ENCODE measurements around the gene GCK.

Gene GCK

DNA sequence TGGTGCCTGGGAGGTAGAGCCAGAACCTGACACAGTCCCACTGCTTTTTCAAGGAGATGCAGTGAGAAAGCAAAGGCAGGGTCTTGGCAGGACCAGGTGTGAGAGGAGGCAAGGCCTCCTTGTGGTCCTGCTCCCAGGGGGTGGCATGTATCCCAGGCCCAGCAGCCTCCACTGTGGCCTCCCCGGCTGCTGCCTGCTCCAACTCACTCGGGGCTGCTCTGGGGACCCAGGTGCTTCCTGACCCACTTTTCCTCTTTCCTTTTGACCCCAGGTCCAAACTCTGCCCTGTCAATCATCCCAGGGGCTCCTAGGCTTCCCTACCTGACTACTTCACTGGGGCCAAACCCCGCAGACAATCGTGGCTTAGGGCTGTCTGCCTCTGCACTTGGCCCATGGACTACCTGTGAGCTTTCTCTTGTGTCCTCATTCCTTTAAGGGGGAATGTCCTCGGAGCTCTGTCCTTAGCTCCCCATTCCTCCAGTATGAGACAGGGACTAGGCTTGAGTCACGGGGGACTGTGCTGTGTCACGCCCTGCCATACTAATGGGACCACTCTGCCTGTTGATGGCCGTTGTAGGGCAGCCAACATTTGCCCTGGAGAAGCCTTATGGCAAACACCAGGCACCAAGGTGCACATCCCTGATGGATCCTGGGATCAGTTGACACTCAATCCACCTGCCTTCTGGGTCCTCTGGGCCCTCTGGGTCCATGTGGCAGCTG, 86.2 kb downstream of the GCK start:
- DNase-seq: no peak

DNA sequence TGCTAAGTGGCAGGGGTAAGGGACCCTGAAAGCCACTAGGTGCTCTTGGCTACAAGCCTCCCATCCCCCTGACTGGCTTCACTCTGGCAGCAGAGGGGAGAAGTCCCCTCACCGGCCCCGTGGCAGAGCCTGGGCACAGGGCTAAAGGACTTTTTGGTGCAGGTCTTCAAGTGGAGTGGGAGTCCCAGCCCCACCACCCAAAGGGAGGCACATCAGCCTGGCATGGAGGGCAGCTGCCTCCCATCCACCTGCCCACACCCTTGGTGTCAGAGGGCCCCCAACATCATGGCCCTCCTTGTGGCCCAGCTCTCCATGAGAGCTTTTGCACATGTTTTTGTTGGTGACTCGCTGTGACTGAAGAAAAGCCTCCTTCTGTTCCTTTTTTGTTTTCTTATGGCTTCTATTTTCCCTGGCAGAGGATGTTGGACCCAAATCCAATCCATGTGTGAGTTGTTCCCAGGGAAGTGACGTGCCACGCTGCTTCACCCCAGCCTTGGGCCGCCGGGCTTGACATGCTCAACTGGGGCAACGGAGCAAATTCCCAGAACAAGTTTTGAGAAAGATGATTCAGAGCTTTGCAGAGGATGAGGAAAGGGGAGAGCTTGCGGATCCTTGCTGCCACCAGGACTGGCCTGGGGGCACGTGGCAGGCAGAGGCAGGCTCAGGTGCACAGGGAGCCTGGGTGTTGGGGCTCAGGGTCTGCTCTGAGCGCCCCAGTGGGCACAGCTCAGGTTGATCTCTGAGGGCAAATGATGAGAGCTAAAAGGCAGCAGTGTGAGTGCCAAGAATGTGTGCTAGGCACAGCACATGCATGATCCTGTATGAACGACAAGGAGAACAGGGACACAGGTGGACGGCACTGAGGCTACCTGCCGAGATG, 87.0 kb downstream of the GCK start:
- DNase-seq: no peak

DNA sequence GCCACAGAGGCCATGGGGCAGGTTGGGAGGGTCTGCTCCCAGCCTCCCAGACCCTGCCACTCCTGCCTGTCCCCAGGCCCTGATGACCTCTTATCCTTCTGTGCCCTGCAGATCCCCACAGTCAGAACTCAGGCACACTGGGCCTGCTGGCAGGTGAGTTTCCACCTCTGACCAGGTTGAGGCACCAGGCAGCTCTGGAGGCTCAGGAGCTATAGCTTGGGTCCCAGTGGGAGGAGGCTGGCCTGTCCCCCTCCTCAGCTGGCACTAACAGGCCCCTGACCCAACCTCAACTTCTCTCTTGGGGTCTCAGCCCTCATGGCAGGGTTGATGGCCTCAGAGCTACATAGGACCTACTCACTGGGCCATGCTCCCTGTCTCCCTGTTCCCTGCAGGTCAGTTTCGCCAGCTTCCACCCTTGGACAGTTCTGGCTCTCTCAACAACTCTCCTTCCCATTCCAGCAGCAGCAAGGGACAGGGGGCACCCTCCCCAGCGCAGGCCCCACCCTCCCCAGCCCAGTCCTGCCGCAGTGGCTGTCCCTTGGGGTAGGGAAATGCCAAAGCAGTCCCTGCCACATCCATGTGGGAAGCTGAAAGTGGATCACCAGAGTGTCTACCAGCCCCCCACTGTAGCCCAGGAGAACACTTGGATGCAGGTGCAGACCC, 87.8 kb downstream of the GCK start:
- no peak for DNase-seq

DNA sequence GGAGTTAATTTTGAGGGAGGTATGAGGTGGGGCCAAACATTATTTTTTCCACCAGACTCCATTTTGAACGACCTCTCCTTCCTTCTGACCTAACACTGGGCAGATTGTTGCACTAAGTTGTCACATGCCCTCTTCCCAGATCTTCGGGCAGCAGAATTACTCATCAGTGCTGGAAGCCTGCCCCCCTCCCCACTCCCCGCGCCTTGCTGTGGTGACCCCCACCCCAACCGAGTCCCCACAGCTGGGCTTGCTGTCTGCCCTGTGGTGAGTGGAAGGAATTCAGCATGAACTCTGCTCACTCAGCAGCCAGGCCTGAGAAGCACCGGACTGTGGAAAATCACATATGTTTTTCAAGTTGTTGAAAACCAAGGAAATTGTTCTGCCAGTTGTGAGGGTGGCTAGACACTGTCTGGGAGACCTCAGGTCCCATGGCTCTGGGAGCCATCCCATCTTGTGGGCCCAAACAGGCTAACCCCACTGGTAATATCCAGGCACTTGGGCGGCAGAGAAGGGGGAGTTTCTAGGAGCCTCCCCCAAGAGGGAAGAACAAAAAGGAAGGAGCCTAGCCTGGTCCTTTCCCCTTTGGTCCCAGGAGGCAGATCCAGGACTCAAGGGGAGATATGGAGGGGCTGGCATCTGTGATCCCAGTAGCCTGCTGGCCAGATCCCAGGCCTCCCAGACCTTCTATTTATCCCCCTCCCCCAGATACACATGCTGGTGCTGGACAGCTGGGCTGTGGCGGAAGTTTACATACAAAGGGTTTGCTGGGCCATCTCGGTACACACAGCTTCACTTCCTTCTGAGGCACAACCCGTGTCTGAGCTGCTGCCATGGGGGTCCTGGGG, 88.6 kb downstream of the GCK start:
- DNase-seq: no peak

DNA sequence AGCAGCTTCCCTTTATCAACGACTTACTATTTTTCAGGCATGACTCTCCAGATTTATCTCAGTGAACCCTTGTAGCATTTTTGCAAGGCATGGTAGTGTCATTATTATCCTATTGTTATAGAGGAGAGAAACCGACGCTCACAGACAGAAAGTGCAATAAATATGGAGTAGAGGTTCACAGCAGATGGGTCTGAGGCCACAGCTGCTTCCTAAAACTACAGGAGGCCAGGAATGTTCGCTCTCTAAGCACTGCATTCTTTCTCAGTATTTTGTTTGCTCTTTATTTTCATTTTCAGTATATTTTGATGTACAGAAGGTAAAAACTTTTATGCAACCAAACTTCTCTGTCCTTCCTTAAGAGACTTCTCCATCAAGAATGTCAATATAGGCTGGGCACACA, 89.6 kb downstream of the GCK start:
- no peak for DNase-seq

DNA sequence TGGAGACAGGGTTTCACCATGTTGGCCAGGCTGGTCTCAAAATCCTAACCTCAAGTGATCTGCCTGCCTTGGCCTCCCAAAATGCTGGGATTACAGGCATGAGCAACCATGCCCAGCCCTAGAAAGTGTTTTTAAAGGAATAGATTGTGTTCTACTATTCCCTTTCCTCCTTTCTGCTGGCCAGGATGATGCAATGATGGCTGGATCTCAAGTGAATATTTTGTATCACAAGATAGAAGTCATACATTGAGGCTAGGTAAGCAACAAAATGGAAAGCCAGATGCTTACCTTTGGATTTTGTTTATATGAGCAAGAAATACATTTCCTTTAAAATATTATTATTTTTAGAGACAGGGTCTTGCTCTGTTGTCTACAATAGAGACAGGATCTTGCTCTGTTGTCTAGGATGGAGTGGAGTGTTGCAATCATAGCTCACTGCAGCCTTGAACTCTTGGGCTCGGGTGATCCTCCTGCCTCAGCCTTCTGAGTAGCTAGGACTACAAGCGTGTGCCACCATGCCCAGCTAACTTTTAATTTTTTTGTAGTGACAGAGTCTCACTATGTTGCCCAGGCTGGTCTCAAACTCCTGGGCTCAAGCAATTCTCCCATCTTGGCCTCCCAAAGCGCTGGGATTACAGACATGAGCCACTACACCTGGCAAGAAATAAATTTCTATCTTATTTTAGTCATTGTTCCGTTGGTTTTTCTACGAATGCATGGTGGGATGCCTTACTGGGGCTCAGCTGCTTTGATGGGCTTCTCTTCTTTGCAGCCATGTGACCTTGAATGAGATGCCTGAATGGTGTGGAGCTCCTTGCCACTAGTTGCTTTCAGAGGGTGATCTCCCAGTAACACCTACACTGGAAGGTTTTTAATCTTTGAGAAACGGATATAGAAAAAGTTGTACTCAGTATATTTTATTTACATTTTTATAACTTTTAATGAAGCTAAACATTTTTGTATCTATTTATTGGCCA, 90.9 kb downstream of the GCK start:
- no peak for DNase-seq

DNA sequence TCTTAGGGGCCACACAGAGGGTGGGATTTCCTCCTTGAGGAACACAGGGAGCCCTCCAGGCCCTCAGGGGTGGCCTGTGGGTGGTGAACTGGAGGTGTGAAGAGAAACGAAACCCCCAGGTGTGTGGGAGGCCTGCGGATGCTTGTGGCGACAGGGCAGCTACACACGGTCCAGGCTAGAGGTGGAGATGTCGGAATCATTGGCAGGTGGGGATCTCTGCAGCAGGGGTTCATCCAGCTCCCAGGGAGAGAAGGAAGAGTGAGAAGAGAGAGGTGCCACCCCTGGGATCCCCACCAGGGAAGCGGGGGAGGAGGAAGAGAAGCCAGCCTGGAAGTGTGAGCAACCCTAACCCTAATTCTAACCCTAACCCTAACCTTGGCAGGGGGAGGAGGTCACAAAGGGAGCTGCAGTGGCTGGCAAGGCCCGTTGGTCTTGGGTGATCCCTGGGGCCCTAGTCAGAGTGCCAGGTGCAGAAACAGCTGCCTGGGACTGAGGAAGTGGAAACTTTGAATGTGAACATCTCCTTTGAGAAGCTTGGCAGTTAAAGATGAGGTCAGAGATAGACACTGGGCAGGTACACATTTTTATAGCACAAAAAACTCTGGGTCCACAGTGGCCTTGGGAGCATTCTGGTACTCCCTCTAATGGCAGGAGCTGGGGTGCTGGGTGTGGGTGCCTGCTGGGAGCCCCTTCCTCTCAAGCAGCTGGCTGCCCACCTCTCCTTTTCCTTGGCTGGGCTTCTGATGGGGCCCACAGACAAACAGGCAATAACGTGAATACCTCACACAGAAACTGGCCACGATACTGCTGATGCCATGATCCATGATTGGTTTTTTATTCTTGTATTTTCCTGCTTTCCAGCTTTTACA, 91.9 kb downstream of the GCK start:
- DNase-seq: no peak

DNA sequence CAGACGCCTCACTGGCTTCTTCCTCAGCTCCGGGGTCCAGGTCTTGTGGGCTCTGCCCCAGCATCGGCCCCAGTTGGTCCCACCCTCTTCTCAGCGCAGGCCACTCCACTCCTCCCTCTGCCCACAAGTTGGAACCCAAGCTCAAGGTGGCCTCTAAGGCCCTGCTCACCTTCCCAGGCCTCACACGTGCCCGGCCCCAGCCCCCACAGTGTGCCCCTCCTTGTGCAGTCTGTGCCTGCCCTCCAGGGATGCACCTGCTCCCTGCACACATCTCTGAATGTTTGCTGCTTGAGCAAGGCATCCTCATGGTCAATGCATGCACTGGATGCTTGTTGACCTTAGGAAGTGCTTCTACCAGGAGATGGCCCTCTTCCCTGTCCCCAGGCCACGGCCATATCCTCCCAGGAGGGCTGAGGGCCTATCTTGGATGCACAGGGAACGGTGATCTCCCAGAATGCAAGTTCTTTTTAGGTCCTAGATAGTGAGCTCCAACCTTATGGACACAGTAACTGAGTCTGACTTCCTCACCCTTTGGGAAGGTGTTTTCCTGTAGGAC, 92.8 kb downstream of the GCK start:
- no peak for DNase-seq

DNA sequence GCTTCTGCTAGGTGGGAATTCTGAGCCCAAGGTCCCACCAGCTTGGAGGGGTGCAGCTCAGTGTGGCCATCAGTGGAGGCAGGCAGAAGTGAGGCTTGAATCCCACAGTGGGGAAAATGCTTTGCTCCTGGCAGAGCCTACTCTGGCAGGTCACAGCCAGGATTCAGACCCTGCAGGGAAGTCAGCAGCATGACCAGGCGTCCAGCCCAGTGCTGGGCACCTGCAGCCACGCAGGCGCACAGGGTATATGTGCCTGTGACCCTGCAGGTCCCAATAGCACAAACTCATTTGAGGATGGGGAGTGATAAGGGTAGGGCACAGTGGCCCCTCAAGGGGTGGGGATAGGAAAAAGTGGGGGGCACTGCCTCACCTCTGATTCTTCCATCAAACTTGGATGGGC, 93.5 kb downstream of the GCK start:
- DNase-seq: no peak

DNA sequence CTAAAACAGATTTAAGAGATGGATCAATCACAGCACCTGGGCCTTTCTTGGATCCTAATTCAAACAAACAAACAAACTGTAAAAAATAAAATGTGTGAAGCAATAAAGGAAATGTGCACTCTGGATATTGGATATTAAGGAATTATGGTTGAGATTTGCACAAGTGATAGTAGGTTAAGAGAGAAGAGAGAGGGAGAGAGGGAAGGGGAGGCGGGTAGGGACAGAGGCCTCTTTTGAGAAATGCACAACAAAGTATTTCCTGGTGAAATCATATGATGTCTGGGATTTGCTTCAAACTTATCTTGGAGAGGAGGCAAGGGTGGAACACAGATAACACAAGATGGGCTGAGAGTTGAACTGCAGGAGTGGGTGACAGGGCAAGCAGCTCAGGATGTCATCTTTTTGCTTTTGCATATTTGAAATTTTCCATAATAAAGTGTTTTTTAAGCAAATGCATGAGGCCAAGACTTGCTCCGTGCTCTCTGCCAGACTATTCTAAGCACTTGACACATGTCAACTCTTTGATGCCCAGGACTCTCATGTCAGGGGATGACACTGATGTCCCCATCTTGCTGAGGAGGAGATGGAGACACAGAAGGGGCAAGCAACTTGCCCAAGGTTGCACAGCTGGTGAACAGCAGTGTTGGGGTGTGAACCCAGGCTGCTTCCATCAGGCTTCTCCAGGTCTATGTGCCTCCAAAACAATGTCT, 94.2 kb downstream of the GCK start:
- no peak for DNase-seq

DNA sequence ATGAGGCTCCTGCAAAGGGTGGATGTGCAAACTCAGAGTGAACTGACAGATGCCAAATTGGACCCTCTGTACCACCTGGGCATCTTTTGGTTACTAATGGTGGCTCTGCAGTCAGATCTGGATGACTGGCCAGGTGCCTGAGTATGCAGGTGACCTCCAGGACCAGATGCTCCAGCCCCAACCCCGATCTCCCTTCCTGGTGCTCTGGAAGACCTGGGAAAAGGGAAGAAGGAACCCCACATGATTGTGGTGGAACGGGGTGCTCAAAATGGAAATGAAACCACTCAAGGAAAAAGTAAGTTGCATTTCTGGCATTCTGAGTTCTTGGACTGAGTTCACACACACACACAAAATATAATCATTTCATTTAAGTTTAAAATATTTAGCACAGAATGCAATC, 94.9 kb downstream of the GCK start:
- DNase-seq: no peak
